Activated T-cell treated with anti-CD3 and anti-CD28 coated beads for 4 hours (primary cell): ENCODE data around the gene ADAMTSL3.
"Not testable (repeated sequence)": the region's sequence is repeated elsewhere in the genome, so short reads cannot be mapped to it uniquely, and the experiment has no call there.

Experiments
- DNase-seq: peaks from one replicate; pipeline ENCODE4 v3.0.0-alpha.2; 2020

Gene ADAMTSL3

GRCh38 chr15:83935774-83936173, 281.9 kb downstream of the ADAMTSL3 start:
- DNase-seq = no peak

GRCh38 chr15:83940136-83940535, 286.2 kb downstream of the ADAMTSL3 start:
- no peak for DNase-seq

GRCh38 chr15:83943043-83943442, 289.1 kb downstream of the ADAMTSL3 start:
- no peak for DNase-seq

- no peak for DNase-seq
Observed at GRCh38 chr15:83943849-83944404, 290.0 kb downstream of the ADAMTSL3 start.

GRCh38 chr15:83947156-83947555, 293.2 kb downstream of the ADAMTSL3 start:
- no peak for DNase-seq

GRCh38 chr15:83954506-83954905, 300.6 kb downstream of the ADAMTSL3 start:
- no peak for DNase-seq

- DNase-seq = no peak
Observed at GRCh38 chr15:83955806-83956265, 301.9 kb downstream of the ADAMTSL3 start.

- no peak for DNase-seq
Observed at GRCh38 chr15:83956887-83957286, 303.0 kb downstream of the ADAMTSL3 start.

GRCh38 chr15:83959477-83959876, 305.6 kb downstream of the ADAMTSL3 start:
- DNase-seq = no peak

GRCh38 chr15:83960192-83960829, 306.4 kb downstream of the ADAMTSL3 start:
- no peak for DNase-seq

GRCh38 chr15:83961311-83961710, 307.4 kb downstream of the ADAMTSL3 start:
- DNase-seq = no peak

- DNase-seq = not testable (repeated sequence)
Observed at GRCh38 chr15:83964967-83965366, 311.0 kb downstream of the ADAMTSL3 start.

GRCh38 chr15:83970295-83970890, 316.5 kb downstream of the ADAMTSL3 start:
- DNase-seq = no peak

GRCh38 chr15:83971992-83972391, 318.1 kb downstream of the ADAMTSL3 start:
- DNase-seq = no peak

- DNase-seq = no peak
Observed at GRCh38 chr15:83973816-83974215, 319.9 kb downstream of the ADAMTSL3 start.

- DNase-seq = no peak
Observed at GRCh38 chr15:83977992-83978391, 324.1 kb downstream of the ADAMTSL3 start.

GRCh38 chr15:83978588-83978987, 324.7 kb downstream of the ADAMTSL3 start:
- DNase-seq = no peak

- DNase-seq = no peak
Observed at GRCh38 chr15:83980637-83981036, 326.7 kb downstream of the ADAMTSL3 start.

- DNase-seq = no peak
Observed at GRCh38 chr15:83982748-83983147, 328.8 kb downstream of the ADAMTSL3 start.

GRCh38 chr15:83983634-83984458, 329.9 kb downstream of the ADAMTSL3 start:
- DNase-seq = no peak

- no peak for DNase-seq
Observed at GRCh38 chr15:83984601-83985000, 330.7 kb downstream of the ADAMTSL3 start.

GRCh38 chr15:83991163-83991562, 337.2 kb downstream of the ADAMTSL3 start:
- no peak for DNase-seq

GRCh38 chr15:83992324-83993031, 338.6 kb downstream of the ADAMTSL3 start:
- no peak for DNase-seq
